Stimulated activated CD8-positive, alpha-beta memory T cell treated with anti-CD3 and anti-CD28 coated beads, Interleukin-12 subunit alpha, Interleukin-12 subunit beta, amount 100 ng/mL, for 24 hours (primary cell): ENCODE data around the gene IRX6.

Experiments
- DNase-seq: peaks from one replicate; pipeline ENCODE4 v3.0.0-alpha.2; 2020; ENCODE audit errors: extremely low read depth

Gene IRX6

DNA sequence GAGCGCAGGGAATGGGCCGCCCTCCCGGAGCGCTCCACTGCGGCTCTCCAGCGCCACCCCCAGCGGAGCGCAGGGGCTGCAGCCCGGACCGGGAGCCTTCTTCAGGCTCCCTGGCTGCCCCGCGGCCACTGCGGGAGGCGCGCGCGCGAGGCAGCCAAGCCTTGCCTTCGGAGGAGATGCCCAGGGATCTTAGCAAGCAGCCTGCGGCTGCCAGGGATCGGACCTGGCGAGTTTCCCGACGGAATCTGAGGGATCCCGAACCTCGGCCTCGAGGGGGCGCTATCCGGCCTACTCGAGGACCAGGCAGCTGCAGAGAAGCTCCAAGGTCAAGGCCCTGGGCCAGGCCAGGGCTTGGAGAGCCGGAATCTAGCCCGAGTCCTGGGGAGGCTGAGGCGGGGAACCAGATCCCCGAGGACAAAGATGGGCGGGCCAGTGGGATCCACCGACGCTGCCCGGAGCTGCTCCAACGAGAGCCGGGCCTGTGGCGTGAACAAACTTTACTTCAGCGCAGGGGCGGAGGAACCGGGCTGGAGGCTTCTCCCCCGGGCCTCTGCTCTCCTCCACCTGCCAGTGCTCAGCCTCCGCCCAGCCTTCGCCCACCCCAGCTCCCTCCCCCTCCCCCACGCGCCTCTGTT is at the start of gene IRX6:
Gene IRX6 (plus strand): TSS at position 567 of the 635 bp plus-strand sequence. CDS start 889 bp downstream, outside the sequence.
- DNase-seq, result no peak

DNA sequence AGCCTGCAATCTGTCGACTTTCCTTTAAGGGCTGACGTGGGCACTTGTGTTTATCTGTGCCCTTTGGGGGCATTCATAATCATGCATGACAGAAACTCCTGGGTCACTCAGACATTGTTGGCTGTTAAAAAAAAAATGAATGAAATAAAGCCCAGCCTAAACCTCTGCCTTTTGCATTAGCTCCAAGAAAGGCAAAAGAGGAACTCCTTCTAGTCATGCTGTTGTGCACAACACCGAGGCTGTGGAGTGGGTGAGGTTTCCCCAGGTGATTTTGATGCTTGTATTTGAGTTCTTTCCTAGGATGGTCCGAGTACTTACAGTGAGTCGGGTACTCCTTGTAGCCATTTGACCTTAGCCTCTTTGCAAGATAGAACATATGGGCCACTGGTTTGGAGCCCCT is 49.6 kb upstream of the IRX6 start:
- no peak for DNase-seq

DNA sequence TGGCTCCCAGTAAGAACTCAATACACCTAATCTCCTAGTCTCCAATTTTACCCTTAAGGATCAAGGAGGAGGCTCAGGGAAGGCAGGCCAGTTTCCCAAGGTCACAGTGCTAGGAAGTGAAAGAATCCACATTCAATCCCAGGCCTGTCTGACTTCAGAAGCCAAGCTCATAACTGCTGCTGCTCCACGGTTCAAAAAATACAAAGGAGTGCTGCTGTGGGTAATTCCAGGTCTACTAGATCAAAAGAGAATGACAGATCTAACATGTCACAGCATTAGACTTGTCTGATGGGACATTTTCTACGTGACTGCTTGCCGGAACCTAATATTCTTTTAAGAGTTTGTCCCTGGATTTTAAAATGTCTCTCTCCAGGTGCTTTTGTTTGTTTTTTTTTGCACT is 48.8 kb upstream of the IRX6 start:
- DNase-seq, result no peak

DNA sequence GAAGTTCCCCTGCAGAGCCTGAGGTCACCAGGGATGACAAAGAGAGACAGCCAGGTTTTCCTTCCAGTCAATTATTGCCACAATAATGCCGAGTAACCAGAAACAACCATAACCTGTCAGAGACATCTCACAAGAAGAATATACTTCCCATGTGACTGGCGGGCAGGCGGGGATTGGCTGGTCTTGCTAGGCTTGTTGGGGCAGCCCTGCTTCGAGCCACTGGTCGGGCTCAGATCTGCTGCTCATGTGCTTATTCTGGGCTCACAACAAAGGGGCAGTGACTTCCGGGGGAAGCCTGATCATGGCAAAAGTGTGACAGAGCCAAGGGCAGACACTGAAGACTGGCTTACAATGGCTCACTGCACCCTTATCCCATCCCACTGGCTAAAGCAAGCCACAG is 48.1 kb upstream of the IRX6 start:
- DNase-seq, result no peak

DNA sequence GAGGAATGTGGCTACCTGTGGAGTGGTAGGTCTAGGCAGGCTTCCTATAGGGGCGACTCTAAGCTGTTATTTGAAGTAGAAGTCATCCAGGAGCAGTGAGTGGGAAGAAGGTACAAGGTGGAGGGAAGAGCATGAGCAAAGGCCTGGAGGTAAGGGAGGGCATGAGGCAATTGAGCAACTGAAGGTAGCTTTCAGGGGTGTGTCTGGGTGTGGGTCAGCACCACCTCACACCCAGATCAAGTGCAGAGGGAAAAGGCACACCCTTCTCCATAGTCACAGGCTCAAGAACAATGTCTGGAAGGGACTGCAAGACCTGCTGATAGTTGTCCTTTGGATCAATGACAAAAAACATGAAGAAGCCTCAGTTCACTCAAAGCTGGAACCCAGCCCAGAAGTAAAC is 46.5 kb upstream of the IRX6 start:
- DNase-seq, result no peak

DNA sequence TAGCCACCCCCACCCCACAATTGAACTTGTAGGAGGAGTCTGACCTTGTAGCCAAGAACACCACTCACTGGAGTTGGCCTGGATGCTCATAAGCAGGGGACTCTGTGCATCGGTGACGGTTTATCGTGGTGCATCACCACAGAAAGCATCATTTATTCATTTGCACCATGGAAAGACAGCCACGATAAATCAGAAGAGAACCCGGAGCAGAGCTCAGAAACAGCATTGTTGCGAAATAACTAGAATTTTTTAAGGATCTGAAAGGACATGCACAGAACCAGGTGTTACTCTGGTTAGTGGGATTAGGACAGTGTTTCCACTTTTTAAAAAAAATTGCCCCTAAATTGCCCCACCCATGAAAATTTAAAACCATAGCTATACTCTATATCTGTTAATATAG is 44.4 kb upstream of the IRX6 start:
- DNase-seq, result no peak

DNA sequence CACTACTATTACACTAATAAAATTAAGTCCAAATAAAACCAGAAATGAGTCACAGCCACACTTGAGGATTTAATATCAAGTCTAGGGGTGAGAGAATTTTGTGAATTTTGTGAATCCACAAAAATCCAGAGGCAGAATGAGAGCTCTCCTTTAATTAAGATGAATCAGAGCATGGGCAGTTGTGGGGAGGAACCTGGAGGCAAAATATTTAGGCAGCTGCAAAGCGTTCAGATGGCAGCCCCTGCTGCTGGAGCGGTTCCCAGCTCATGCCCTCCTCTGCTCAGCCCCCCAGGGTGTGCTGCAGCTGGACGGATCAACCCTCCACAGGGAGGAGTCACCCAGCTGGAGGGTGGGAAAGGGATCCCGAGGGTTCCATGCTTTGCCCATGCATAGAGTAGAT is 43.4 kb upstream of the IRX6 start:
- no peak for DNase-seq

DNA sequence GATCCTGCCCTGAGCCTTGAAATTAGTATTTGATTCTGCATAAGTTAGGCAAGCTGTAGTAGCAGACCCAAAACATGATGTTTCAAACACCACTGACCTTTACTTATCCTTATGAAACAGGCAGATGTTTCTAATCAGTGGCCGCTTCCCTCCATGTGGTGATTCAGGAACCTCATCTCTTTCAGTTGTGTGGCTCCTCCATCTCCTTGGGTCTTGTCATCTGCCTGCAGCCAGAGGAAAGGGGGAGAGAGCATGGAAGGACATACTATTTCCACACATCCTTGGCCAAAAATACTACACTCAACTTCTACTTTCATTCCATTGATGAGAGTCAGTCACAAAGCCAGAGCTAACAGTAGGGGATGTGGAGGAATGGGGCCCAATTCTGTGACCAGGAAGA is 41.6 kb upstream of the IRX6 start:
- no peak for DNase-seq

DNA sequence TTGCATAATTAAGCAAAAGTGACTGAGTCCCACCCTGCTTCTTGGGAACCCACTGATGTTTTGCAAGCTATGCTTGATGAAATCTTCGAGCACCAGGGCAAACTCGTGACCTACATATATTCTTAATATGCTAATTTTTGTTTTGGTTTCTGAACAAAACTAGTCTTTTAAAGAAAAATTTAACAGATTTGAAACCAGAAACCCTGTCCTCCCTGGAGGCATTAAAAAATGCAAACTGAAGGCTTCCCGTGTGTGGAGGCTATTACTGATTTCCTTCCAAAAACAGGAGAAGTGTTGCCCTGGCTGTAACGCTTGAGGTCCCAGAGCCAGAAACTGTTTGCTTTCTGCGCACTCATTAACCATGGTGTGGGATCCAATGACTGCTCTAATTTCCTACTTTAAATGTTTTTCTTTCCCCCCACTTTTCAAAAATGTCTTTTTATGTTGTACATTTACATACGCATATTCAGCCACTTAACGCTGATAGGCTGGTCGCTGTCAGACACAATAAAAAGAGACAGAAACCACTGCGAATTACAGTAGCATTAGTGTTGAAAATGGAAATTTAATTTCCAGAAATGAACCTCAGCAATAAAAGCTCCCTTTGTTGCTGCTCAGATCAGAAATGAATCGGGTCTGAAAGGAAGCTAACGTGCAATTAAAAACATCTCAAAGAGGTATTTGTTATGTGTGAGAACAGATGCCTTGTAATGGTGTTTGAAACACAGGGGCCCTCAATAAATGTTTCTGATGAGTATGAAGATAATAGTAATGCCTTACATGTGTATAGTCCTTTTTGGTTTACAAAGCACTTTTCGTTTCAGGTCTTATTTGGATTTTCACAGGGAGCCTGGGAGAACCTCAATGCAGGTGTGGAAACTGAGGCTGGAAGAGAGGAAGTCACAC is 39.9 kb upstream of the IRX6 start:
- DNase-seq, result no peak

DNA sequence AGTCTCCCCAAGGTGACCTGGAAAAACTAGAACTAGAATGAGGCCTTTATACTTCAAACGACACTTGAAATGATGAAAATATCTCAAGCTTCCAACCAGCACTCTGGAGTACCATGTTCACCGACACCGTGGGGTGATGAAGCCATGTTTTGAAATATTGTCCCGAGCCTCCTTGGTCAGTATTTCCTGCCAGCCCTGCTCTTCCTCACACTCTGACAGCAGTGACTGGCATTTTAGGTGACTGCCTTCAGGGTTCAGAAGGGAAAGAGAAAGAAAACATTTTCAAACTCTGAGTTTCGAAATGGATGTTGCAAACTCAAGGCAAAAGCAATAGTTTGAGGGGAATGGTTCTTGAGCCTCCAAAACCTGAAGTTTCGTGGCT is 39.3 kb upstream of the IRX6 start:
- no peak for DNase-seq

DNA sequence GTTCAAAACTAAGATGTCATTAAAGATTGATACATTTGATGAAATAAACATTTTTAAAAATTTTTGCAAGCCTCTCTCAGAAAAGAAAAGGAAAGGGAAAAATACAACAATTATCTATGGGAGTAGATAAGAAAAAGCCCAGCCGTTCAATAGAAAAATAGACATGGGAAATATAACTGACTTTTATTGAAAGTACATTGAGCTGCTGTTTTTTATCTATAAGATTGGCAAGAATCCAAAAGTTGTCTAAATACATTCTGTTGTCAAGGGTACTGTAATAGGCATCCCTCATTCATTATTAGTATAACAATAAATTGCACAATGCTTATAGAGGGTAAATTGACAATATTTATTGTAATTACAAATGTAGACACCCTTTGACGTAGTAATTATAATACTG is 38.4 kb upstream of the IRX6 start:
- DNase-seq, result no peak

DNA sequence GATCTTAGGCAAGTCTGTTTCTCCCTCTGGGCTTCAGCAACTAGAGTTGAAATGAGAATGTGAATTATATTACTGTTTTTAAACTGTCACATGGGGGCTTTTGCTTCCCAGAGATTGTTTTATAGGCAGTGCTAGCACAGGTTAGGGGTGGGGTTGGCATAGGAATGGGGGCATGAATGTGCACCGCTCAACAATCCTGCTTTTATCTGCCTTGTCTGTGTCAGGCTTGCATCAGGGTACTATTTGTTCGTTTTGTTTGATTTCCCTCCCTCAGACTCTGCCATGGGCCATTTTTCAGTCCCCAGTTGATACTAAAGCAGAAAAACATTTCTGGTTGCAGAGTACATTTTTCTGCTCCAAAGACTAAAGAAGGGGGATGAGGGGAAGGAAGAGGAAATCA is 34.6 kb upstream of the IRX6 start:
- DNase-seq, result no peak

DNA sequence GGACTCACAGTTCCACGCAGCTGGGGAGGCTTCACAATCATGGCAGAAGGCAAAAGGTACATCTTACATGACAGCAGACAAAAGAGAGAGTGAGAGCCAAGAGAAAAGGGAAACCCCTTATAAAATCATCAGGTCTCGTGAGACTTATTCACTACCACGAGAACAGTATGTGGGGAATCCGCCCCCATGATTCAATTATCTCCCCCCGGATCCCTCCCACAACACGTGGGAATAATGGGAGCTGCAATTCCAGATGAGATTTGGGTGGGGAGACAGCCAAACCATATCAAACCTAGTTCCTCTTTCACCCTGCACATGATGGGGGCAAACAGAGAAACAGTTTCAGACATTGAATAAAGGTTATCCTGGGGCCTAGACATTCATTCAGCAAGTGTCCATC is 32.2 kb upstream of the IRX6 start:
- no peak for DNase-seq

DNA sequence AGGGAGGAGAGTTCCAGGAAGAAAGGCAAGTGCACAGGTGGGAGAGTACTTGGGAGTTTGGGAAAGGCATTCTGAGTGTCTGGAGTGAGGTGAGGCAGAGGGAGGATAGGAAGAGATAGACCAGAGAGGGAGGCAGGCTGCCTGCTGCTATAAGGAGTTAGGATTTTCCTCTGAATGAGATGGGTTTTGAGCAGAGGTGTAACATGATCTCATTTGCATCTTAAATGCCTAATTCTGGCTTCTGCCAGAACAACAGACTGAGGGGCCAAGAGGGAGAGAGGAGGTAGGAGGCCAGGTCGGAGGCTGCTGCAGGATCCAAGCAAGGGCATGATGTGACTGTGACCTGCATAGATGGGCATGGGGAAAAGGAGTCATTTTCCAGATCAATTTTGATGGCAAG is 31.5 kb upstream of the IRX6 start:
- no peak for DNase-seq

DNA sequence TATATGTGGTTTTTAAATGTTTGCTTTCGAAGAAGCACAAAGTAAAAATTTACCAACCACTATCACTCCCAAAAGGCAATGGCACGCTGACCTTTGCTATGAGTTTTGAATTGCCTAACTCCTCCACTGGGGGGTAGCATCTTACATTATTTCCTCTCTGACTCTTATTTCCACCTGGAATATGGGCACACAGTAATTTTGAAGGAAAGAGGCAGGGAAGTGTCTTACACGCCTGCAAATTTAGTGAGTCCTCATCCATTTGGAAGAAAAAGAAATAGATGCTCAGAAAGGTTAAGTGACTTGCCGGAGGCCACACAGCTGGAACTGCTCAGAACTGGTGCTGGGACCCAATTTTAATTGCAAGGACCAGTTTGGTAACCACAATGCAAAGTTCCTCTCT is 29.9 kb upstream of the IRX6 start:
- no peak for DNase-seq

DNA sequence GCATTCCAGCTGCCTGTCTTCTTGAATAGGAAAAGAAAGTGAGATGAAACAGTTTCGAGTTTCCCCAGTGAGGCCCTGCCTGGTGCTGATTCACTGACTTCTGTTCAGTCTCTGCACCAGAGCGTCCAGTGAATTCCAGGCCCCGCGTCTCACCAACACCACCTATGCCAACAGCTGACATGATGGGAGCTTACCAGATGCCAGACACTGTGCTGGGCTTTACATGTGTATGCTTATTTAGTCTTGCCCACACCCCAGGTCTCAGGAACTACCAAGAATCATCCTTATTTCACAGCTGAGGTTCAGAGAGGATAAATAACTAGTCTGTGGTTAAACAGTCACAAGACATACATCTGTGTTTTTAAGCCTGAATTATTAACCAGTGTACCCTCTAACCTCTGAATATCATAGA is 29.1 kb upstream of the IRX6 start:
- no peak for DNase-seq

DNA sequence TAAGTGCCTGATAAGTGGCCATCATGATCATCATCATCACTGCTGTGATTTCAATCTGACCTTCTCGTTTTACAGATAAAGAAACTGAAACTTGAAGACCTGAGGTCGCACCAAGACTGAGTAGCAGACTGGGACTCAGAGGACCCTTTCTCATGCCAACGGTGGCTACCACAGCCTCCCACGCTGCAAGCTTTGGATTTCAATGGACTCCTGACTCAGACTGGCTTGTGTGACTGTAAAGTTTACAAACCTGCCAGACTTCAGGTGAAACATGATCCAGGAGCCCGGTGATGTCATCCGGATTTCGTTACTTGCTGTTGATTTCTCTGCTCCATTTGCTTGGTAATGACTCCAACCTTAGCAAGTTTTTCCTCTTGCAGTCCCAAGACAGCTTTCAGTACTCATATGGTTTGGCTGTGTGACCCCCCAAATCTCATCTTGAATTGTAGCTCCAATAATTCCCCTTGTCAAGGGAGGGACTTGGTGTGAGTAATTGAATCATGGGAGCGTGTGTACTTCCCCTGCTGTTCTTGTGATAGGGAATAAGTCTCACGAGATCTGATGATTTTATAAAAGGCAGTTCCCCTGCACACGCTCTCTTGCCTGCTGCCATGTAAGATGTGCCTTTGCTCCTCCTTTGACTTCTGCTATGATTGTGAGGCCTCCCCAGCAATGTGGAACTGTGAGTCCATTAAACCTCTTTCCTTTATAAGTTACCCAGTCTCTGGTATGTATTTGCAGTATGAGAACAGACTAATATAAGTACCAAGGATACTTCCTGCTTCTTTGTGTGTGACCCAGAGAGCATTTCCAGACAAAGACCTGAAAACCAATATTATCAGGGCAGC is 26.7 kb upstream of the IRX6 start:
- DNase-seq, result no peak

DNA sequence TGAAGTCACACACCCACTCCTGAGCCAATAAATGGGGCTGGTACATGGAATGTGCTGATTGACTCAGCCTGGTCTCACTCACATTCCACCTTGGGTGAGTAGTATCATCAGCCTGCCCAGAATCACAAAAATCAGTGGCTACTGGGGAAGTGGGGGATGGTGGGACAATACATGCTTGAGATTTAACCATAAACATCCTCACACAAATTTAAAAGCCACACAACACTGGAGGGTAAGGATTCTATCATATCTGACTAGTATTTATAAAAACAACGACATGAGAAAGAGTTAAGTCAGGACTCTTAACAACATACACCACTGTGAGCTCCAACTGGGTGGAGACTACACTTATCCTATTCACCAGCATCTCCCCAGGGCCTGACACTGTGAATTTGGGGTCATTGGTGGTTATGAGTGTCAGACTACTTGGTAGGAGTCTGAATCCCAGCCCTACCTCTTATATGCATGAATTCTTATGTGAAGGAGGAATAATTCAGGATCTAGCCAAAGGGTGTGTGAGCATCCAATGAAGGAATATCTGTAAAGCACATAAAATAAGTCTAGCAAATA is 26.0 kb upstream of the IRX6 start:
- DNase-seq, result no peak

DNA sequence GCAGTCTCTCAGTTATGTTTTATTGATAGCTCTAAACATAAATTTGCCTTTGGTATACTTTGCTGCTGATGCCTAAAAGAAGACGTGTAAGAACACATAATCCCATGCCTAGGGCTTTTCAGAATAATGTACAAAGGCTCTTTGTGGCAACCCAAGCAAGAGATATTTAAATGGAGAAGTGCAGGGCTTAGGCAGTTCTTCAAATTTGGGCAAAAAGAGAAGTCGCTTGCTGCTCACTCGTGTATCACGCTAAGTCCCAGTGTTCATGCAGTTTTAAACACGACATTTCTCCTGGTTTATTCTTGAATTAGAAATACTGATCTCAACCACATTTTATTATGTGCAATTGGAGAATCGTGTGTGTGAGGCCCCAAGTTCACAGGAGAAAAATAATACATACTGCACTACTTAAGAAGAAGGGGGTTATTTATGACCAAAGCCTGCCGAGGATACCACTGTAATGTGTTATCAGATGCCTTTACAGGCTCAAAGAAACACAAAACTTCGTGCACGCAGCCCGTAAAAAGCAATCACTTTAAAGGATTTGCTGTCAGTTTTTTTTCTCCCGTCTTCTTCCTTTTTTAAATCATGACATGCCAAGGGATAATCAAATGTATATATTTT is 22.5 kb upstream of the IRX6 start:
- no peak for DNase-seq

DNA sequence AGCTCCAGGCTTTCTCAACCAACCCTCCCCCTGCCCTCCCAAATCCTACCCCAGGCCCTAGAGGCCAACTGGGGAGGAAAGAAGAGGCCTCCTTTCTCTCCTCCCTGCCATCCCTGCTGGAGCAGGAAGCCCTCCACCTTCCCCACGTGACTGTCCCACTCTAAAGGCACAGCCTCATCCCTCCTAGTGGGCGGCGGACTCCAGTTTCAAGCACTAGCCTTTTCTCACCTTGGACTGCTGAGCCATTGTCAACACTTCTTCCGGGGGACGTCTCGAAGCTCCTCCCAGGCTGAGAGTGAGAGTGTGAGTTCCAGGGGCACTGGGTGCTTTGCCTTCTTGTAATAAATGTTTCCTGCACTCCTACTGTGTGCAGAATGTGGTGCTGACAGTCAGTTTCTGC is 21.4 kb upstream of the IRX6 start:
- no peak for DNase-seq

DNA sequence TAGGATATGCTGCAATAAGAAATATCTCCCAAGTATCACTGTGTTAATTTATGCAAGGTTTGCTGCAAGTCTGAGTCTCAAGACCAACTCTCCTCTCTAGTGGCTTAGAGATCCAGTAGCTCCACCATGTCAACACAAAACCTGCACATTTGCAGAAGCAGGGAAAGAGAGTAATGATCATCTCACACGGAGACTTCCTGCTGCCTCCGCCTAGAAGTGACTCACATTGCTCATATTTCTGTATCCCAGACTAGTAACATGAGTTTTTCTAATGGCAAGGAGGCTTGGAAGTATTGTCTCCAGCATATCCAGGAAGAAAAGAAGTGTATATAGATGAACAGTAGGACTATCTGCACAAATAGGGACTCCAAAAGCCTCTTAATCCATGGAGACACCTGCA is 15.0 kb upstream of the IRX6 start:
- DNase-seq, result no peak

DNA sequence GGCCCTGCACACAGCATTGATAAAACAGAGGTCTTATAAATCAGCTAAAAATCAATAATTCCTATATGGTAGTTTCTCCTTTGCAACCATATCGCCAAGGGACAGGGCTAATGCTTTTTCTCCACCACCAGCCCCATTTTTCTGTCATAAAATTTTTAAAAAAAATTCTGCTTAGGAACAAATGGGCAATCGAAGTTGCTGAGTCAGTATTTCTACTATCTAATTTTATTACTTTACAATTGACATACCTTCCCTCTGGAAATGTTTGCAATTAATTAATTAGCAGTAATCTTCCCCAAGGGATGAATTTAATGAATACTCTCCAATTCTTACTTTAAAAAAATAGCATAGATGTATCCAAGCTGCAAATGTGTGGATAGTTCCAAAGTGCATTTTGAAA is 1.7 kb upstream of the IRX6 start:
- DNase-seq, result no peak
